Activated CD4-positive, alpha-beta T cell treated with anti-CD3 and anti-CD28 coated beads, Interleukin-2, amount 50 U/mL, for 48 hours (primary cell): ENCODE results near the gene OGG1.

ENCODE experiments used
- DNase-seq, 2 experiments: peaks; one replicate each; pipeline ENCODE4 v3.0.0-alpha.2; 2020

The OGG1 gene

DNA sequence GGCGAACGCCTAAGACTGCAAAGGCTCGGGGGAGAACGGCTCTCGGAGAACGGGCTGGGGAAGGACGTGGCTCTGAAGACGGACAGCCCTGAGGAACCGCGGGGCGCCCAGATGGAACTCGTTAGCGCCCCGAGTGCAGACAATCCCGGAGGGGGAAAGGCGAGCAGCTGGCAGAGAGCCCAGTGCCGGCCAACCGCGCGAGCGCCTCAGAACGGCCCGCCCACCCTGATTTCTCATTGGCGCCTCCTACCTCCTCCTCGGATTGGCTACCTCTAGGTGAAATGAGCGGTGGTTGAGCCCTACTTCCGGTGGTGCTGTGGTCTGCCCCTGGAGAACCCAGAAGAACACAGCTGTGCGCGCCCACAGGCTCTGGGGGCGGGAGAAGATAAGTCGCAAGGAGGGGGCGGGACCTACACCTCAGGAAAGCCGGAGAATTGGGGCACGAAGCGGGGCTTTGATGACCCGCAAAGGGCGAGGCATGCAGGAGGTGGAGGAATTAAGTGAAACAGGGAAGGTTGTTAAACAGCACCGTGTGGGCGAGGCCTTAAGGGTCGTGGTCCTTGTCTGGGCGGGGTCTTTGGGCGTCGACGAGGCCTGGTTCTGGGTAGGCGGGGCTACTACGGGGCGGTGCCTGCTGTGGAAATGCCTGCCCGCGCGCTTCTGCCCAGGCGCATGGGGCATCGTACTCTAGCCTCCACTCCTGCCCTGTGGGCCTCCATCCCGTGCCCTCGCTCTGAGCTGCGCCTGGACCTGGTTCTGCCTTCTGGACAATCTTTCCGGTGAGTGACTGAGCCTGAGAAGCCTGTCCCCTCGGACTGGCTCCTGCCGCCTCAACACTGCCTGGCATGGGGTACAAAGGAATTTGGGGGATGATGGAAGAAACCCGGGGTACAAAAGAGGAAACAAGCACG, at the start of gene OGG1:
Gene OGG1, plus strand, starts transcription at position 308 of the 911 bp plus-strand sequence. Its CDS starts 335 bp downstream, at position 643.
- peak; percentile 96 to 98 for DNase-seq

DNA sequence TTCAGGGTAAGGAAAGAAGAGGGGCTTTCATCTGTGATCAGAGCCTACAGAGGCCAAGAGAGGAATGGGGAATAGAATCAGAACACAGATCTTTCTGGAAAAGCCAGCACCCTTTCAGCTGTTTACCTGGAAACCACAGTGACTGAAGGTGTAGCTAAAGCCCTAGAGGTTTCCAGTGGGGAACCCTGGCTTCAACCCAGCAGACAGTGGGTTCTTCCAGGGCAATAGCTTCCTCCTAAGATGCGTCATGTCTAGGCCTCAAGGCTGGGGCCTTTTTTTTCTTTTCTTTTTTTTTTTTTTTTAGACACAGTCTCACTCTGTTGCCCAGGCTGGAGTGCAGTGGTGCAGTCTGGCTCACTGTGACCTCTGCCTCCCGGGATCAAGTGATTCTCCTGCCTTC, 49.2 kb upstream of the OGG1 start:
- no peak for DNase-seq

DNA sequence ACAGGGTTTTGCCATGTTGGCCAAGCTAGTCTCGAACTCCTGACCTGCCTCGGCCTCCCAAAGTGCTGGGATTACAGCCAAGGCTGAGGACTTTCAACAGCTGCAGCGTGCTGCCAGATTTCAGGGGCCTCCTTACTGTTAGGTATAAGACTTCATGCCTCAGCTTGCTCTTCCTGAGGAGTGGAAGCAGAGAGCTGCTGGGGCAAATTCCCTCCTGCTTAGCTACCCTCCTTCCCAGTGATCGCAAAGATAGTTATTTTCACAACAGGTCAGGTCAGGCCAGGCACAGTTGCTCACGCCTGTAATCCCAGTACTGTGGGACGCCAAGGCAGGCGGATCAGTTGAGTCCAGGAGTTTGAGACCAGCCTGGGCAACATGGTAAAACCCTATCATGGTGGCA, 48.7 kb upstream of the OGG1 start:
- DNase-seq, result no peak

DNA sequence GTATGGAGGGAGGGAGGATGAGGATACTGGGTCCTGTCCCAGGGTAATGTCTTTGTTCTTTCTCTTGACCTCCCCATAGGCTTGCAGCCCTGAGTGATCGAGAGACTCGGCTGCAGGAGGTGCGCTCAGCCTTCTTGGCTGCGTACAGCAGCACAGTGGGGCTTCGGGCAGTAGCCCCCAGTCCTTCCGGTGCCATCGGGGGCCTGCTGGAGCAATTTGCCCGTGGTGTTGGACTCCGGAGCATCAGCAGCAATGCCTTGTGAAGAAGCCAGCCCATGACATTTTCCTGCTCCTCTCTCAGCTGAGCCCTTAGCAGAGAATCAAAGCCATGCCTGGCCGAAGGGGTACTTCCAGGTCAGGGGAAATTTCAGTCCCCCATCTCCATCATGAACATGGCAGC, 48.0 kb upstream of the OGG1 start:
- DNase-seq, result no peak

DNA sequence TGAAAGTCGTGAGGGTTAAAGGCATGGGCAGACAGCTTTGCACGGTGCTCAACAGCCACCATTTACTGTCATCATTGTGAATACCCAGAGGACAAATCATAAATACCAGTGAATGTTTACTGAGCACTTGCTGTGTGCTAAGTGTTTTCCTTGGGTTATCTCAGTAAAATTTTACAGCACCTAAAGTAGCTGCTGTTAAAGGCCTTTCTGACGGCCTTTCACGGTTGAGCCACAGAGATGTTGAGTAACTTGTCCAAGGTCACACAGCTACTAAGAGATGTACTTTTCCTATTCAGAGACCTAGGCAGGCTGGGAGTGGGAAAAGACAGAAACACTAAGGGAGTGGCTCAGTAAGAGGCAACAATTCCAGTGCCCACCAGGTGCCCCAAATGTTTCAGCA, 46.5 kb upstream of the OGG1 start:
- DNase-seq, result no peak

DNA sequence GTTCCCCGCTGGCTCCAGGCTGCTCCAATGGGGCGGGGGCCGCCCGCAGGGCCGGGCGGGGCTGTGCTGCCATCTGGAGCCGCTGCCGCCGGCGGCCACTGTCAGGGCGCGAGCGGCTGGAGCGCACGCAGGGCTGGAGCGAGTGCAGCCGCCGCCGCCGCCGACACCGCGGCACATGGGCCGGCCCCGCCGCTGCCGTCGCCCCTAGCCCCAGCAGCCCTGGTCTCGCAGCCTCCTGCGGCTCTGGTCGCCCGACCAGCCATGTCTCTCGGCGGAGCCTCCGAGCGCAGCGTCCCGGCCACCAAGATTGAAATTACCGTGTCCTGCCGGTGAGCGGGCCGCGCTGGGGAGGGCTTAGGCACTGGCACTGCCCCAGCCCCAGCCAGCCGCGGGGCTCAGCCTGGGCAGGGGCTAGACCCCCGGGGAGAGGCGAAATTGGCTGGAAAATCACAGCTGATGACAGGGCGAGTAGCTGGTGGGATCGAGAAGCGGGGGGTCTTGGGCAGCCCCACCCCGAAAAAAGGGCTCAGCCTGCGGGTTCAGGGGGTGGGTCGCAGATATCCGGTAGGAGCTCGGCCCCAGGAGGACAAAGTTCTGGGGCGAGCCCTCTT, 45.9 kb upstream of the OGG1 start, which contains the start of gene CPNE9:
Gene CPNE9, plus strand, starts transcription at position 98 of the 611 bp plus-strand sequence. Its CDS starts 164 bp downstream, at position 262.
- no peak for DNase-seq

DNA sequence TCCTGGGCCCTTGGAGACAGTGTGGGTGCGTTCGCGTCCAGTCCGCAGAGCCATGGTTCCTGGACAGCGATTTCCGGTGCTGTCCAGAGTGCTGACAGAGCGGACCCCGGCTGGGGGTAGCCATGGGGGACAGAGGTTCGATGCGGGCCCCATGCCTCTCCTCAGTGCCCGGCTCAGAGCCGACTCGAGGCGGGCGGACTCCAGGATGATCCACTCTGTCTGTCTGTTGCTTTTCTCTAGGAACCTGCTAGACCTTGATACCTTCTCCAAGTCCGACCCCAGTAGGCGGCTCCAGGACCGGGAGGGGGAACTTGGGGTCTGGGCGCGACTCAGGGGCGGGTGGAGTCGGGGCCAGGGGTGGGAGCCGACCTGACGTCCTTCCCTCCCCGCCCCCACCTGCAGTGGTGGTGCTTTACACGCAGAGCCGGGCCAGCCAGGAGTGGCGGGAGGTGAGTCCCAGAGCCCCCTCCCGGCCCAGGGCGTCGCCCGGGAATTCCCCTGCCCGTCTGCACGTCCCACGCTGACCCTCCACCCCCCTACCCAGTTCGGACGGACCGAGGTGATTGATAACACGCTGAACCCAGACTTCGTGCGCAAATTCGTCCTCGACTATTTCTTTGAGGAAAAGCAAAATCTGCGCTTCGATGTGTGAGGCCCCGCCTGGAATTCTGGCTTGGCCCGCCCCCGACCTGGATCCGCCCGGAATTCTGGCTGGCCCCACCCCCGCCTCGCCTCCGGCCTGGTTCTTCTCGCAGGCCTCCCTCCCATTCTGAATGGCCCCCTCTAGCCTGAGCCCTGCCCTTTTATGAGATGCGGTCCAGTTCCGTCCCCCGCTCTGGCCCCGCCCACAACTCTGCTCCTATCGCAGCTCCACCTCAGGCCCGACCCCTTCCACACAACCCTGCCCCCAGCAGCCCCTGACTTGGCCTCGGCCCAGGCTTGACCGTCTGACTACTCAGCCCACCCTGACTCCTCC, 45.1 kb upstream of the OGG1 start:
- peak; percentile 21 to 33 for DNase-seq

DNA sequence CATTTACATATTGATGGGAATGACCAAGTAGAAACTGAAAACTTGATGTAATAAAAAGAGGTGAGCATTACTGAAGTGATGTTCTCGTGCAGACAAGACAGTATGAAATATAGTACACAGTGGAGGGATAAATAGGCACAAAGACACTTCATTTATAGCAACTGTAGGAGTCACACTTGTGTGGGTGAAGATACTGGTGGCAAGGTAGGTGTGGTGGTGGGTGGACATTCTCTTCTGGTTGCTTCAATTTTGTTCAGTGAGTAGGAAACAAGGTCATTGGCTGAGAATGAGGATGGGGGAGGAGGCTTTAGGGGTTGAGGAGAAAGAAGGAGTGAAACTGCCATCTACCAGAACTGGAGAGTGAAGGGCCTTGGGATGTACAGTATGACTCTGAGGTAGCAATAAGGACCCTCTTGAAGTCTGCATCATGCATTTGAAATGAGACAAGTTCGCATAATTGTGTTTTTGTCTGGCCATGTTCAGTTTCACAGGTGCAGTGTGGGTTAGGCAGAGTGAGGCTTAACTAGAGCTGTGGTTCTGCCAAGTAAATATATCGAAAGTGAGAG, 39.5 kb upstream of the OGG1 start:
- DNase-seq, result no peak

DNA sequence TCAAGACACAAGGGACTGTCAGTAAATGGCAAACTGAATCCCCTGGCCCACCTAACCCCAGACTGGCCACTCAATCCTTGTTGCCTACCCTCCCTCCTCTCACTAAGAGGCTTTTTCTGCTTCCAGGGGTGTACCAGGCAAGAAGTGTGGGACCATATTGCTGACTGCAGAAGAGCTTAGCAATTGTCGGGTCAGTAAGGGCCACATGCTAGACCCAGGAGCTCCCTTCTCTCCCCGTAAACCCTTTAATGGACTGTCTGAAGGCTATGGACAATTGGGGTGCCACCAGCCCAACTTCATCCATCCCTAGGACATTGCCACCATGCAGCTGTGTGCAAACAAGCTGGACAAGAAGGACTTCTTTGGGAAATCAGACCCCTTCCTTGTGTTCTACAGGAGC, 37.3 kb upstream of the OGG1 start:
- DNase-seq, result no peak

DNA sequence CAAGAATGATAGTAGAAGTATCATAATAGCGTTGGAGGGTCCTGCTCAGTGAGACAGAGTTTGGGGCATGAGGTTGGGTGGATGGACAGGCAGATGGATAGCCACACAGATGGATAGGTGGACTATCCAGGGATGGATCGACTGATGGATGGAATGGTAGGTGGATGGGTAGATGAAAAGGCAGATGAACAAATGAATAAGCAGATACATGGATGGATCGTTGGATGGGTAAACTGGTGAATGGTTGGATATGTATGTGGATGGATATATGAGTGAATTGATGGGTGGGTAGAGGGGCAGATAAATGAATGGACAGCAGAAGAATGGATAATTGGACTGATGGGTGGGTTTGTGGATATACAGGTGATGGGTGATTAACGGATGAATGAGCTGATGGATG, 36.6 kb upstream of the OGG1 start:
- DNase-seq, result no peak

DNA sequence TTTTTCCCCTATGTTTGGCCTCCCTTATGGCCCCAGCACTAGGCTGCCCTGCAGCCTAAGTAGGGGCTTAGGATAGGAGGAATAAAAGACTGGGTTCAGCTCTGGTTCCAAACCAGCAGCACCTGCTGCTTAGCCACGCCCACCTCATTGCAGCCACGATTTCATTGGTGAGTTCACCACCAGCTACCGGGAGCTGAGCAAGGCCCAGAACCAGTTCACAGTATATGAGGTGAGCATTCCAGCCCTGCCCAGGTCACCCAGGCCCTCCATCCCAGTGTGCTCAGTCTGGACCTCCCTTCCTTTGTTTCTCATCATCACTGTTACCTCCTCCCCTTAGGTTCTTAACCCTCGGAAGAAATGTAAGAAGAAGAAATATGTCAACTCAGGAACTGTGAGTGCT, 34.6 kb upstream of the OGG1 start:
- DNase-seq, result no peak

DNA sequence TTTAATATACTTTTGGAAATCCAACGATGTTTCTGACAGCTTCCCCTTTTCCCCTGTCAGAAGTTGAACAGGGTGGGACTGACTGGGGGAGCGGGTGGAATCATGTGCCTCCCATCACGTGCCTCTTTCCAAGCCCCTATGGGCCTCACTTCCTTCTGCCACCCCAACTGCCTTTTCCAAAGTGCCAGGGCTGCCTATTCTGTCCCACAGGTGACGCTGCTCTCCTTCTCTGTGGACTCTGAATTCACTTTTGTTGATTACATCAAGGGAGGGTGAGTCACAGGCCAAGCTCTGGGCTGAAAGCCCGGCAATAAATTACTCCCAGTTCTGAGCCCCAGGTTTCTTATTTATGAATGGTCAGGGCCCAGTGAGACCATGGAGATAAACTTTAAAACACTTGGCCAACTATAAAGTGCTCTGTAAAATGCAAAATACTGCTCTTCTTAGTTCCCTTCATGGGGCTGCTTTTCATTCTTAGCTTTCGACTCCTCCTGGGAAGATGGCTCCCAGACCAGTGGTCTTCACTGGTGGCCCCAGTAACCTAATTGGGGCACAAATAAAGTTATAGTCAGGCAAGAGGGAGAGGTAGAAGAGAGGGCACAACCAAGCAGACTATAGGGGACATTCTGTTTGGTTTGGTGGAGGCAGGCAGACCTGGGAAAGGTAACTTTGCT, 33.9 kb upstream of the OGG1 start:
- DNase-seq, result peak; percentile 44 to 49

DNA sequence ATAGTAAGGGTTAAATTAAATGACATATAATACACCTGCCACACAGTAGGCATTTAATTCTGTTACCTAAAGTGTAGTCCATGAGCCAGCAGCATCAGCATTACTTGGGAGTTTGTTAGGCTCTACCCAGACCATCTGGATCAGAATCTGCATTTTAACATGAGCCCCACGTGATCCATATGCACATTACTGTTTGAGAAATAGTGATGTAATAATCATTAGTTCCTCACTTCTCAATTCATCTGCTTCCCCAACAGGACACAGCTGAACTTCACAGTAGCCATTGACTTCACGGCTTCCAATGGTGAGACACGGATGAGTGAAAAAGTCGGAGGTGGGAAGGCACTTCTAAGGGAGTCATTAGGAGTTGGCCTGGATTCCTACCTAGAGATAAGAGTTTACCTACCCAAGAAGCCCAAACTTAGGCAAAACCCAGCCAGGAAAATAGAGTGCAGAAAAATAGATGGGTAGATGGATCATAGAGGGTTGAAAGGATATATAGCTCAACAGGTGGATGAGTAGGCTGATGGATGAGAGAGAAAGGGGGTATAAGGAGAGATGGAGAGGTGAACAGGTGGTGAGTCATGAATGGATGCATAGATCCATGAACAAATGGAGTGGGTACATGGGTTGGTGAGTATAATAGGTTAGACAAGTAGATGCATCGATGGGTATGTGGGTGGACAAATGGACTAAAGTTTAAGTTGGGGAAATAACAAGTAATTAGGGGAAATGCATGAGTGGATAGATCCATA, 32.8 kb upstream of the OGG1 start:
- no peak for DNase-seq

DNA sequence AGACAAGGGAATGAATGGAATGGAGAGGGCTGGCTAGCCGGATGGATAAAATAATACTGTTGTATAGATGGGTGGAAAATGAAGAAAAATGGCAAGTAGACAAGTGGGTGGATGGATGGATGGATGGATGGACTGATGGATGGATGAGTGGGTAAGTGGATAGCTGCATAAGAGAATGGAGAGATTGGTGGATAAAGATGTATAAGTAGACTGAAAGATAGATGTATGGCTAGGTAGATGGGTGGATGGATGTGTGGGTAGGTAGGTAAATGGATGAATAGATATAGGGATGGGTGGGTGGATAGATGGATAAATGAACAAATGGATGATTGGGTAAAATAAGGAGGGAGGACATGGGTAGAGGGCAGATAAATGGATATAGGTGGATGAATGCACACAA, 32.2 kb upstream of the OGG1 start:
- no peak for DNase-seq

DNA sequence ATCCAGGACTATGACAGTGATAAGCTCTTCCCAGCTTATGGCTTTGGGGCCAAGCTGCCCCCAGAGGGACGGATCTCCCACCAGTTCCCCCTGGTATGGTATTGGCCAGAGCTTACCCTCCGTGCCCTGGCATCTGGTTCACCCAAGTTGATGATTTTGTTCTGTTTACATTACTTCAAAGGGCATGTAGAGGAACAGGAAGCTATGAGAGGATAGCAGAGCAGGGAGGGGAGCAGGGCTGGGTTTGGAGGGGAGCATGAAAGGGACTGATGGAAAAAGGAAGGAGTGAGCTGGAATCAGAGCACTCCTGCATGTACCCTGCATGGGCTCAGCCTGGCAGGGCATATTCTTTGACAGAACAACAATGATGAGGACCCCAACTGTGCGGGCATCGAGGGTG, 31.6 kb upstream of the OGG1 start:
- no peak for DNase-seq

DNA sequence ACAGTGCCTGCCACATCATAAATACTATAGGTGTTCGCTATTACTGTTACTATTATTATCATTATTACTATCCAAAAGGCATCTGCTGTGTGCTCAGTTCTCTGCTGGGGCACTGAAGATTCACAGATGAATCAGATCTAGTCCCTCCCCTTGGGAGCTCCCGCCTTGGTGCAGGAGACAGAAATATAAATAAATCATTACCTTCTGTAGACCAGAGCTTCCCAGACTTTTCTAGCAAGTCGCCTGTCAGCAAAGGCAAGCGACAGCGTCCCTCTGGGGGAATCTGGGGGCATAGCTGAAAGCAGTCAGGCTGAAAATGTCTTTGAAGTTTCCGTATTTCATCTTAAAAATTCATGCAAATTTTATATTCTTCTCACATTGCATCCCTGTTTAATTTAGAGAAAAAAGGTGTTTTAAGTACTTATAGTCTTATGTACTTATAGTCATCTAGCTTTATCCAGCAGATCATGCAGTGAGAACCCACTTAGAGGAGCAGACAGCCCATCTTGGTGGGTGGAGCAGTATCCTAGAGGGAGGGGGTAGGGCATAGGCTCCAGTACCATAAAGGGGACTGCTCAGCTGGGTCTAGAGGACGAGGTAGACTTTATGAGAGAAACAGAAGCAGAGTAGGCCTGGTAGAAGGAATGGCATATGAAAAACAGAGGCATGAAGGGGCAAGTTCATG, 28.6 kb upstream of the OGG1 start:
- no peak for DNase-seq

DNA sequence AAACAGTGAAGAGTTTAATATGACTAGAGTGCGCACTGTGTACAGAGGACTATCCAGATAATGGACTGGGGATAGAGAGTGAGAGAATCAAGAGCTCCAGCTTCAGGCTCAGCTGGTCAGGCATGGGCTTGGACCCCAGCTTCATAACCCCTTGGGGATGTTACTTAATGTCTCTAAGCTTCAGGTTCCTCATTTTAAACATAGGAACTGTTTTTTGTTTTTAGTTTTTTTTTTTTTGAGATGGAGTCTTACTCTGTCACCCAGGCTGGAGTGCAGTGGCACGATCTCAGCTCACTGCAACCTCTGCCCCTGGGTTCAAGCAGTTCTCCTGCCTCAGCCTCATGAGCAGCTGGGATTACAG, 28.1 kb upstream of the OGG1 start:
- no peak for DNase-seq

DNA sequence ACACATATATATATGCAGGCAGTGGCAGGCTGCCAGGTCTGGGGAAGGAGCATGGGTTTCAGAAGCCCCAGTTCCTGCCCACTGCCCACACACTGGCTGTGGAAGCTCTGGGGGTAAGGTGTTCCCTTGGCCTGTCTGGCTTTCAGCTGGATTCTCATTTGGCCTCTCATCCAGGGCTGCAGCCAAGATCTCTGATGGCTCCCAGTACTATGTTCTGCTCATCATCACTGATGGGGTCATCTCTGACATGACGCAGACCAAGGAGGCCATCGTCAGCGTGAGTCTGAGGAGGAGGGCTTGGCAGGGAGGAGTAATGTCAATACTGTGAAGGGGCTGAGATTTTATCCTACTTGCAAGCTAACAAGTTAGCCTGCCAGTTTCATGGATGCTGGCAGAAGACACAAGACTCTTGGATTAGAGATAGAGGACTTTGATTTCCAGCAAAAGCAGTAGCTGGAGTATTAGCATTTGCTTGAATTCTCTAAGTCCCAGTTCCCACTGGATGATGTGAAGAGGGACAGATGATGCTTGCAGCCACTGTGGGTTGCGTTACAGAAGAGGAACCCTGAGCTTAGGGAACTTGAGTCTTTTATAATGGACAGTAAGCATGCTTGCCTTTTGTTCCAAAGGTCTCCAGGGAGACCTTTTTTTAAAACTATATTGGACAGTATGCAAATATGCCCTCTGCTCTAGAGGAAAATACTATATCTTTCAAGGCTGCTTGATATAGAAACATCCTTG, 23.8 kb upstream of the OGG1 start:
- no peak for DNase-seq

DNA sequence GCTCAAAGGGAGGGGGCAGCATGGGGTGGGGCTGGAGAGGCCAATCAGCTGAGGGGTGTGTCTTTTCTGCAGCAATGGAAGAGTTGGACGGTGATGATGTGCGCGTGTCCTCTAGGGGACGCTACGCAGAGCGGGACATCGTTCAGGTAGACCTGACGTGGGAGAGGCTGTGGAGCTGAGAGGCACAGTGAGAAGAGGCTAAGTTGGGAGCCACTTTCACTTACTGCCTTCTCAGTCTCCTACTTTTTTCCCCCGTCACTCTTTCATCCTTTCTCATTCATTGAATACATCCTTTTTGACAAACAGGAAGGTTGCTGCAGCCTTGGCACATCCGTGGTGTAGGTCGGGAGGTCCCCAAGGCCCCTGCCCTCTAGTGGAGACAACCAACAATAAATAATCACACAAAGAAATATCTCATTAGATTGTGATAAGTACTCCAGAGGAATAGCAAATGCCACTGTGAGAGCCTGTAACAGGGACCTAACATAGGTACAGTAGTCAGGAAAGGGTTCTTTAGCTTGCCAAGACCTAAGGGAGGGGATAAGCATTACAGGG, 22.6 kb upstream of the OGG1 start:
- peak; percentile 56 to 69 for DNase-seq

DNA sequence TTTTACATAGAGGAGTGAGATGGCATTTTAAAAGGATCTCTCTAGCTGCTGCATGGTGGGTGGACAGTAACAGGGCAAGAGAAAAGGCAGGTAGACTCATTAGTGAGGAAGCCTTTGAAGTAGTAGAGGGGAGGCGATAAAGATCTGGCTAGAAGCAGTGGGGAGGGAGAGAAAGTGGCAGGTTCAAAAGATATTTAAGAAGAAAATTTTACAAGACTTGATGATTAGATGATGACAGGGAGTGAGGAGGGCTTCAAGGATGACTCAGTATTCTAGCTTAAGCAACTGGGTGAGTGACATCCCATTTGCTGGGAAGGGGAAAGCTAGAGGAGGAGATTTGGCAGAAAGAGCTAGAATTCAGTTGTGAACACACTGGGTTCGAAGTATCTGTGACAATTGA, 22.0 kb upstream of the OGG1 start:
- DNase-seq, result no peak
